Stimulated activated naive CD8-positive, alpha-beta T cell treated with anti-CD3 and anti-CD28 coated beads, Interleukin-15, amount 100 ng/mL, for 72 hours (primary cell): ENCODE data around the gene GTF3C5.

Experiments used
- ATAC-seq: fragments of 150-1000 bp; cut with Tn5 transposase; 2 replicates; pipeline ENCODE4 v1.10.0; 2021; ENCODE audit warnings: mild to moderate bottlenecking, moderate library complexity
- DNase-seq, 2 donors: peaks; one replicate each; pipeline ENCODE4 v3.0.0; 2021 to 2022
- H3K27ac Mint-ChIP-seq, 2 donors: one replicate each; pipeline ENCODE4 v1.8.0; 2022; ENCODE audit warnings: mild to moderate bottlenecking in 2 of 2, mixed read lengths in 2 of 2, moderate library complexity in 2 of 2
- H3K27me3 Mint-ChIP-seq: one replicate; pipeline ENCODE4 v1.8.0; 2022; ENCODE audit warnings: mixed read lengths
- H3K4me1 Mint-ChIP-seq: one replicate; pipeline ENCODE4 v1.8.0; 2022; ENCODE audit warnings: mild to moderate bottlenecking, mixed read lengths
- H3K4me3 Mint-ChIP-seq, 2 donors: one replicate each; pipeline ENCODE4 v1.8.0; 2022; ENCODE audit warnings: mild to moderate bottlenecking in 2 of 2, mixed read lengths in 2 of 2, moderate library complexity in 1 of 2
- H3K9me3 Mint-ChIP-seq, 2 donors: one replicate each; pipeline ENCODE4 v1.8.0; 2022; ENCODE audit warnings: mixed read lengths in 2 of 2

The GTF3C5 gene

DNA sequence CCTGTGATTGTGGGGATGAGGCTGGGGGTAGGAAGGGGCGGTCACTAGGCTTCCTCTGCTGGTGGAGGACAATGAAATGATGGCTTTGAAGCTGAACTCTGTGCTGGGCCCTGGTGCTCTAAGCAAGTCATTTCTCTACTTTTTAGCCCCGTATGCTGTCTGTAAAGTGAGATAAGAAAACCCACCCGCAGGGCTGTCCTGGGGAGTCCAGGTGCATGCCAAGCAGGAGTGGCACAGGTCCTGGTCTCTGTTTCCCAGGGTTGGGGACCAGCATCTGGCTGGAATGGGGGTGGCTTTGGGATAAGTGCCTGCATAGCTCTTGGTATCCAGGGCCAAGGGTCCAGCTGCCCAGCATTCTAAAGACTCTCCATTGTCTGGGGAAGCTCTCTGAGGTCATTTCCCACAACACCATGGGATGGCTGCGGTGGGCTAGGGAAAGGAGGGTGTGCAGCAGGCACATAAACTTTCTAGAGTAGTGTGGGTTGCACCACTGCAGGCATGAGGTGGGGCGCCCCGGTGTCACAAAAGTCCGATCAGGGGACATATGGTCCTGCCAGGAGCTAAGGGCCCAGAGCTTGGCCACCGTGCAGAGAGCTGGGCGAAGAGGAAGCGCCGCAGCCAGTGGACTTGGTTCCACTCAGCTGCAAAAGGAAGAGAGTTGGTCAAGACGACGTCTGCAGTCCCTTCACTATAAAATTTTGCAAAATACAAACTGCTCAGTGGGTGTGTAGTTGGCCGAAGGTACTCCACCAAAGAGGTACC lies 25.6 kb upstream of the GTF3C5 start:
- Mint-ChIP-seq H3K27me3 (peaks cover 92% of the 10 kb centered on the region), H3K27ac (no peak overlapping the region), H3K4me3 (no peak overlapping the region), H3K9me3 (peaks cover 0 to 5% of the 10 kb centered on the region in 2 donors), H3K4me1 (peaks cover 6% of the 10 kb centered on the region)
- ATAC-seq: no peak
- DNase-seq: no peak

DNA sequence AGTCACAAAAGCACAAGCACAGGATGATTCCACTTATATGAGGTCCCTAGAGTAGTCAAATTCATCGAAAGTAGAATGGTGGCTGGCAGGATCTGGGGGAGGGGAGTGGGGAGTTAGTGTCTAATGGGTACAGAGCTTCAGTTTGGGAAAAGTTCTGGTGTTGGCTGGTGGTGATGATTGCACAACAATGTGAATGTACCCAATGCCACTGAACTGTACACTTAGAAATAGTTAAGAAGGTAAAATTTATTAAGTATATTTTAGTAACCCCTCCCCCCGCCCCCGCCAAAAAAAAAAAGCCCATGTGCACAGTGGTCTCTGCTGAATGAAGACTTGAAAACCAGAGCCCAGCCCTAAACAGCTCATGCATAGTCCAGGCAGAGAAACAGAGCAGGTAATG lies 24.8 kb upstream of the GTF3C5 start:
- Mint-ChIP-seq H3K27me3 (peaks cover 84% of the 10 kb centered on the region), H3K4me1 (peaks cover 6% of the 10 kb centered on the region), H3K27ac (no peak overlapping the region), H3K9me3 (peaks cover 0 to 5% of the 10 kb centered on the region in 2 donors), H3K4me3 (no peak overlapping the region)
- no peak for ATAC-seq
- DNase-seq: no peak

- peaks cover 0 to 5% of the 10 kb centered on the region in 2 donors for H3K9me3 Mint-ChIP-seq
- H3K27ac Mint-ChIP-seq: no peak overlapping the region
- H3K4me3 Mint-ChIP-seq: no peak overlapping the region
- peaks cover 78% of the 10 kb centered on the region for H3K27me3 Mint-ChIP-seq
- ATAC-seq: no peak
- H3K4me1 Mint-ChIP-seq: peaks cover 6% of the 10 kb centered on the region
- no peak for DNase-seq
Observed at GRCh38 chr9:133006731-133007352, 24.0 kb upstream of the GTF3C5 start.

GRCh38 chr9:133008406-133008805 lies 22.4 kb upstream of the GTF3C5 start:
- Mint-ChIP-seq H3K9me3 (peaks cover 0 to 5% of the 10 kb centered on the region in 2 donors), H3K27ac (no peak overlapping the region), H3K4me1 (no peaks in the 10 kb centered on the region), H3K27me3 (peaks cover 63% of the 10 kb centered on the region), H3K4me3 (no peak overlapping the region)
- ATAC-seq (no peak), DNase-seq (no peak)

DNA sequence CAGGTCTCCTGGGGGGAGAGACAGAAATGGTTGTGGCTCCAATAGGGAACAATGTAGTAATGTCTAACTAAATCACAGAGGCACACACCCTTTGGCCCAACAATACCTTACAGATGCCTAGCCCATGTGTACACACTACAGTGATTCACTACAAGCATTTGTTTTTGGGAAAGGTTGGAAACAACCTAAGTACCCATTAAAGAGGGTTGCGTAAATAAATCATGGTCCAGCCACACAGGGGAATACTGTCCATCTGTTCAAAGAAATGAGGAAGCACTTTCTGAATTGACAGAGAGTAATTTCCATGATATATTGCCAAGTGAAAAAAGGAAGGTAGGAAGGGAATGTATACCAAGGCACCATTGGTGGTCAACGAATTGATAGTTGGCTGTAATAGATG lies 22.0 kb upstream of the GTF3C5 start:
- Mint-ChIP-seq H3K9me3 (peaks cover 0 to 5% of the 10 kb centered on the region in 2 donors), H3K4me3 (no peak overlapping the region), H3K27me3 (peaks cover 59% of the 10 kb centered on the region), H3K4me1 (no peaks in the 10 kb centered on the region), H3K27ac (no peak overlapping the region)
- no peak for DNase-seq
- ATAC-seq: no peak

- Mint-ChIP-seq H3K27me3 (peaks cover 46% of the 10 kb centered on the region), H3K9me3 (peaks cover 5 to 8% of the 10 kb centered on the region in 2 donors), H3K4me3 (no peak overlapping the region), H3K27ac (no peak overlapping the region), H3K4me1 (no peaks in the 10 kb centered on the region)
- ATAC-seq: no peak
- no peak for DNase-seq
Observed at GRCh38 chr9:133009906-133010582, 20.8 kb upstream of the GTF3C5 start.

DNA sequence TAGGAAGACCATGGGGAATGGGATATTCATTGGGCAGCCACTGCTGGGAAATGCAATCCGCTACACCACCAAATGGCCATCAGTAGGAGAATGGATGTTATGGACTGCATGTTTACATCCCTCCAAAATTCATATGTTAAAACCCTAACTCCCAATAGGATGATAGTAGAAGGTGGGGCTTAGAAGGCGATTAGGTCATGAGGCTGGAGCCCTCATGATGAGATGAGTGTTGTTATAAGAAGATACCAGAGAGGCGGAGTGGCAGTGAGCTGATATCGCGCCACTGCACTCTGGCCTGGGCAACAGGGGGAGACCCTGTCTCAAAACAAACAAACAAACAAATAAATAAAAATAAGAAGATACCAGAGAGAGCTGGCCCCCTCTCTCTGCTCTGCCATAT lies 16.1 kb upstream of the GTF3C5 start:
- H3K27ac Mint-ChIP-seq: no peak overlapping the region
- H3K9me3 Mint-ChIP-seq: peaks cover 0 to 12% of the 10 kb centered on the region in 2 donors
- ATAC-seq: no peak
- H3K4me1 Mint-ChIP-seq: no peaks in the 10 kb centered on the region
- H3K27me3 Mint-ChIP-seq: peaks cover 14% of the 10 kb centered on the region
- H3K4me3 Mint-ChIP-seq: no peak overlapping the region
- no peak for DNase-seq

DNA sequence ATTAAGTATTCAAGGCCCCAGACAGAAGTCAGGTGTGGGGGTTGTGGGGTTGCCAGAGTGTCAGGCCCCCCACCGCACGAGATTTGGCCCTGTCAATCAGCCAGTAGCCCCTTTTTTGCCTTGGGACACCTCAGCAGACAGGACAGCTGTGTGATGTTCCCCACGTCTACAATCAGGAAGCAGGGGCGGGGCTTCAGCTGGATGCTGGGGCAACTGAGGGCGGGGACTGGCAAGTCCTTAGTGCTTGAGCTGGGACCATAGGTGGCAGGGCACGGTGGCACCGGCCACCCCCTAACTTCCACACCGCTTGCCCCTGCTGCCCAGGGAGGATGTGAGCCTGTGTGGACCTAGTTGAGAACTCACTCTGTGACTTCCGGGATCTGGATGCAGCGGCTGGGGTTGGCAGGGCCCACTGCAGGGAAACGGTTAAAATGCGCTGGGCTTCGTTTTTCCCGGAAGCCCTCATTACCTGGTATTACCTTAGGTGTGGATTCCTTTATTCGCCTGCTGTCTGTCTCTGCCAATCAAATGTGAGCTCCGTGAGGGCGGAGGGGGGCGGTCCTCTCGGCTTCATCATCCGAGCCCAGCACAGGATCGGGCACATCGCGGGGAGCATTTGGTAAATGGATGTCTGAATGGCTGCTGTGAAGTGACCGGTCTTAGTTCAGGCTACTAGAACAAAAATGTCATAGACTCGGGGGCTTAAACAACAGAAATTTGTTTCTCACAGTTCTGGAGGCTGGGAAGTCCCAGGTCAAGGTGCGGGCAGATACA lies 7.5 kb upstream of the GTF3C5 start:
- Mint-ChIP-seq H3K27me3 (no peaks in the 10 kb centered on the region), H3K4me1 (peaks cover 32% of the 10 kb centered on the region), H3K27ac (no peak overlapping the region), H3K9me3 (no peaks in the 10 kb centered on the region), H3K4me3 (peak overlapping the region in 1 of 2 donors; percentile 70)
- DNase-seq (peak; percentile 17 to 48), ATAC-seq (peak; percentile 67)

DNA sequence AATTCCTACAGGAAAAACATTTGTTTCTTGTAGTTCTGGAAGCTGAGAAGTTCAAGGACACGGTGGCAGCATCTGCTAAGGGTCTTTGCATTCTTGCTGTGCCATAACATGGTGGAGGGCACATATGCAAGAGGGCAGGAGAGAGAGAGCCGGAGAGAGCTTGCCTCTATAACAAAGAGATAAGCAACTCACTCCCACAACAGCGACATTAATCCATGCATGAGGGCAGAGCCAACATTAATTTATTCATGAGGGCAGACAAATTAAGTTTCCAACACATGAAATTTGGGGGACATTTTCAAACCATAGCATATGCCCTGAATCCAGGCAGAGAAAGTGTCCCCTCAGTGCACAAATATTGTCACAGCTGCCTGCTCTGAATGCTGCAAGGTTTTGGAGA lies 4.4 kb upstream of the GTF3C5 start:
- Mint-ChIP-seq H3K27me3 (no peaks in the 10 kb centered on the region), H3K4me3 (no peak overlapping the region), H3K4me1 (peaks cover 50% of the 10 kb centered on the region), H3K27ac (no peak overlapping the region), H3K9me3 (peaks cover 0 to 1% of the 10 kb centered on the region in 2 donors)
- no peak for DNase-seq
- ATAC-seq: no peak

DNA sequence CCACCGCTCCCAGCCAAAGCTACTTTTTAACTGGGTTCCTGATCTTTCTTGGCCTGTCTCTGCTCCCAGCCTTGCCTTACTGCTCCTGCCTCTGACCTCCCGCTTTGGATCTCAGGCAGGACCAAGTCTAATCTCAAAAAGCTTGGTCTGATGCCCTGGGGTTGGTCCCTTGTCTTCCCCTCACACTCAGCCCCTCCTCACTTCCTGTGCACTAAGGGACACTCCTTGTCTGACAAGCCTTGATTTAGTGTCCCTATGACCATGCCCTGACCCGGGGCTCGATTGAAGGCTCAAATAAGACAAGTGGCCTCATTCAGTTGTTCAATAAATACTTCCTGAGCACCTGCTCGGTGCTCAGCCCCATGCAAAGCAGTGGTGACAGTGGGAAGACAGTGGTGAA lies 3.7 kb upstream of the GTF3C5 start:
- Mint-ChIP-seq H3K9me3 (peaks cover 0 to 7% of the 10 kb centered on the region in 2 donors), H3K27ac (peak overlapping the region in 1 of 2 donors; percentile 57), H3K4me1 (peaks cover 56% of the 10 kb centered on the region), H3K27me3 (no peaks in the 10 kb centered on the region), H3K4me3 (no peak overlapping the region)
- ATAC-seq: no peak
- no peak for DNase-seq

DNA sequence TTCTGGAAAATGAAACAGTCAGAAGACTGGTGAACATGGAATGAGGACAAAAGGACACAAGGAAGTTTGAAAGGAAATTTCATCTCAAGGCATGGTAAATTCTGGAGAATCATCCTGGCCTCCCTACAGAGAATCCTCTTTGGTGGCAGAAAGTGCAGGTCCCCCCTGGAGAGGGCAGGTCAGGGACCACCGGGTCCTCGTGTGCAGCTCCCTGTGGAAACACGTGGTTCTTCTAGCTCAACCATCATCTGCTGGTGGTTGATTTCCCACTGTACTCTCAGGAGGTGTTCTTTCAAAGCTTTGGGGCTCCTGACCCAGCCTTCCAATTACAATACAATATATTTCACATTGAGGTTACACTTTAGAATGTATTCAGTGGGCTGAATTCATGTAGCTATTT lies 2.6 kb upstream of the GTF3C5 start:
- H3K4me1 Mint-ChIP-seq: peaks cover 56% of the 10 kb centered on the region
- DNase-seq: no peak
- peaks cover 0 to 7% of the 10 kb centered on the region in 2 donors for H3K9me3 Mint-ChIP-seq
- no peak for ATAC-seq
- peak overlapping the region in 1 of 2 donors; percentile 43 for H3K4me3 Mint-ChIP-seq
- H3K27me3 Mint-ChIP-seq: no peaks in the 10 kb centered on the region
- no peak overlapping the region for H3K27ac Mint-ChIP-seq

- peaks cover 63% of the 10 kb centered on the region for H3K4me1 Mint-ChIP-seq
- no peaks in the 10 kb centered on the region for H3K27me3 Mint-ChIP-seq
- peak; percentile 33 for ATAC-seq
- peak overlapping the region; percentile 90 to 97 for H3K4me3 Mint-ChIP-seq
- peaks cover 0 to 7% of the 10 kb centered on the region in 2 donors for H3K9me3 Mint-ChIP-seq
- H3K27ac Mint-ChIP-seq: peak overlapping the region; percentile 96 to 100
- no peak for DNase-seq
Observed at GRCh38 chr9:133029994-133030316, 842 bp upstream of the GTF3C5 start.

GRCh38 chr9:133031130-133031422 lies 279 bp downstream of the GTF3C5 start:
- ATAC-seq (no peak), DNase-seq (no peak)
- Mint-ChIP-seq H3K9me3 (peaks cover 0 to 7% of the 10 kb centered on the region in 2 donors), H3K4me3 (peak overlapping the region; percentile 90 to 97), H3K27me3 (no peaks in the 10 kb centered on the region), H3K27ac (peak overlapping the region; percentile 96 to 100), H3K4me1 (peaks cover 63% of the 10 kb centered on the region)

GRCh38 chr9:133031496-133031911 lies 707 bp downstream of the GTF3C5 start:
- DNase-seq (no peak), ATAC-seq (no peak)
- Mint-ChIP-seq H3K4me3 (peak overlapping the region; percentile 90 to 97), H3K9me3 (peaks cover 0 to 7% of the 10 kb centered on the region in 2 donors), H3K27ac (peak overlapping the region; percentile 35 to 96), H3K27me3 (no peaks in the 10 kb centered on the region), H3K4me1 (peaks cover 63% of the 10 kb centered on the region)

DNA sequence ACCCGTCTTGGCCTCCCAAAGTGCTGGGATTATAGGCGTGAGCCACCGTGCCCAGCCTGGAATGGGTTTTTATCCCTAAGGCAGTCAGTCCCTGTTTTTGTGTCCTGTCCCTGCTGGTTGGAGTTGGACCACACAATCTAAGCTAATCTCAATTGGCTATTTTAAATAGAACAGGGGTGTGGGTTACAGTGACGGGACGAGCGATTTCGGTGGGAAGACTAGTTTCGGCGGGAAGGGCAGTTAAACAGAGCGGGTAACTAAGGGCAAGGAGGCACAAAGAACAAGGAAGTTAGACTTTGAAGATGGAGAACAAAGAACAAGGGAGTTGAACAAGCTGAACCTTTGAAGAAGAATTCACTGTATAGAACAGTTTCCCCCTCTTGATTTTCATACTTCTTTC lies 1.4 kb downstream of the GTF3C5 start:
- peaks cover 60% of the 10 kb centered on the region for H3K4me1 Mint-ChIP-seq
- H3K27ac Mint-ChIP-seq: no peak overlapping the region
- H3K27me3 Mint-ChIP-seq: no peaks in the 10 kb centered on the region
- H3K9me3 Mint-ChIP-seq: peaks cover 0 to 7% of the 10 kb centered on the region in 2 donors
- DNase-seq (no peak), ATAC-seq (no peak)
- H3K4me3 Mint-ChIP-seq: peak overlapping the region; percentile 90 to 97
